NCI-H345 treated with DMSO at 0.1 percent for 48 hours (cell line): ENCODE results near the gene OLFM4.
"Not testable (repeated sequence)": the region's sequence is repeated elsewhere in the genome, so short reads cannot be mapped to it uniquely, and the experiment has no call there.

Experiments
- DNase-seq: peaks from one replicate; lab custom pipeline; 2025; ENCODE audit not compliant: unreplicated experiment; lab: John Stamatoyannopoulos, UW

OLFM4 gene

DNA sequence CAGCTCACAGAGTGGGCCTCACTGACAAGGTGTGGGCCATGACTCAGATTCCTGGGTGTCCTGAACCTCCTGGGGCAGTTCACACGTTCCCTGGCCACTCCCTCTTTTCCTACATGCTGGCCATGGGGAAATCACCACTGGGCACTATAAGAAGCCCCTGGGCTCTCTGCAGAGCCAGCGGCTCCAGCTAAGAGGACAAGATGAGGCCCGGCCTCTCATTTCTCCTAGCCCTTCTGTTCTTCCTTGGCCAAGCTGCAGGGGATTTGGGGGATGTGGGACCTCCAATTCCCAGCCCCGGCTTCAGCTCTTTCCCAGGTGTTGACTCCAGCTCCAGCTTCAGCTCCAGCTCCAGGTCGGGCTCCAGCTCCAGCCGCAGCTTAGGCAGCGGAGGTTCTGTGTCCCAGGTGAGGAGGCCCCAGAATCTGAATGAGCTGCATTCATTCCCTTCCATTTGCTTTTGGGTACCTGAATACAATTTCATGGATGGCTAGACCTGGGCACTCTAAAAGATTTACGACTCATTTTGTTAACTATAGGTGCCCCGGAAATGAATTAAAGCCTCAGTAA lies at the start of gene OLFM4:
TSS of gene OLFM4 (plus strand) at position 177 of the 567 bp plus-strand sequence. CDS start at position 201, 24 bp downstream.
- DNase-seq = no peak

DNA sequence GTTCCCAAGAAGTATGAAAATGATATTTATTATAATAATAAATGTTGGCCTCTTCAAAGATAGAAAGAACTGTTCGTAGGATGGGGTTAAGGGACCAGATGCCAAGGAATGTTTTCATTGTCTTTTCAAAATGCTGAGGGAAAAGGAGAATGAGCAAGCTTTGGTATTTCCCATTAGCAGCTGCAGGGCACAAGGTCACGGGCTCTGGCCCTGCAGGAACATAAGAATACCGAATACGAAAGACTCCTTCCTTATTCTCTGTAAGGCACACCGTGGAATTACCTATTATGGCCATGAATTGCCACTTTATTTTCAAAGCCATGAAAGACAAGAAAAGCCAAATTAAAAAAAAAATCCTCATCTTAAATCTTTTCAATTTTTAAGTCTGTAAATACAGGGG lies 49.6 kb upstream of the OLFM4 start:
- no peak for DNase-seq

DNA sequence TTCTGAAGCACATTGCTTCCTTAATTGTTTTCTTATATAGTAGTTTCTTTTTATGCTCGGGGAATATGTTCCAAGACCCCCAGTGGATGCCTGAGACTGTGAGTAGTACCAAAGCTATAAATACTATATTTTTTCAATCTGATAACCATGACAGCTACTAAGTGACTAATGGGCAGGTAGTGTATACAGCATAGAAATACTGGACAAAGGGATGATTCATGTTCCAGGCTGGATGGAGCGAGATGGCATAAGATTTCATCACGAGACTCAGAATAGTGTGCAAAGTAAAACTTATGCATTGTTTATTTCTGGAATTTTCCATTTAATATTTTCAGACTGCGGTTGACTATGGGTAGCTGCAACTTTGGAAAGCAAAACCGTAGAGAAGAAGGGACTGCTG lies 47.9 kb upstream of the OLFM4 start:
- no peak for DNase-seq

- no peak for DNase-seq
These were observed 44.8 kb upstream of the OLFM4 start for GRCh38 chr13:52983836-52984235.

DNA sequence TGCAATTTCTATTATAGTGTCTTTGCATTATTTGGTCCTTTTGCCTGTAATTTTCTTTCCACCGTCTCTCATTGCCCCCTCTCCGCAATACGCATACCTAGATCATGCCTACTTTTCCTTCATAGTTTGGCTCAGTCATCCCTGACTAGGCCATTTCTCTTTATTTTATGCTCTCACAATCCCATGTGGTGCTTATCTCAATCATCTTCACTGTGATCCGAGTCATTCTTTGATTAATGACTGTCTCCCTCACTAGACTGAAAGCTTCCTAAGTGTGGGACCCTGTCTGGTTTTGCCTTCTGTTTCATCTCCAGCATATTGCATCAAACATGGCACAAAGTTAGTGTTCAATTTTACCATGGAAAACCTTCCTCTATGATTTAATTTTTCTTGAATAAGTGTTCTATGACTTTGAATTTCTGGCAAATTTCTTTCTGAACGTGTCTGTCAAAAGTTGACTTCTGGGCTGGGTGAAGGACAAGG lies 43.7 kb upstream of the OLFM4 start:
- no peak for DNase-seq

GRCh38 chr13:52991344-52992020 lies 37.1 kb upstream of the OLFM4 start:
- DNase-seq = no peak

GRCh38 chr13:52992110-52992509 lies 36.5 kb upstream of the OLFM4 start:
- no peak for DNase-seq

GRCh38 chr13:52994051-52994450 lies 34.6 kb upstream of the OLFM4 start:
- no peak for DNase-seq

DNA sequence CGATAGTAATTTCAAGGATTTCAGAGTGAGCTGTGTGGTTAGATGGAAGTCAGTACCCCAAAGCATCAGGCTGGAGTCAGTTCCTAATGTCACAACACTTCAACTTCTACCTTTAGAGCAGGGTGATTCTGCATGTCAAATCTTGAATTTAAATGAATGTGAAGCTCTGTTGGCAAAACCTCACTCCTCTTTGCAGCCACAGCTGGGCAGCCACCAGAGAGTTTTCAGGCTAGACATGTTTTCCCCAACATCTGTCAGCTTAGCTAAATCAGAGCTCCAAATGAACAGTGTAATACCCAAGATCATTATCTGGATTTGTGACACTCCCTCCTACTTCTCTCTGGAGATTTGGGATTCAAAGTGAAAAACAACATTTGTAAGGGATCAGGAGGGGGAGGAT lies 33.7 kb upstream of the OLFM4 start:
- no peak for DNase-seq

DNA sequence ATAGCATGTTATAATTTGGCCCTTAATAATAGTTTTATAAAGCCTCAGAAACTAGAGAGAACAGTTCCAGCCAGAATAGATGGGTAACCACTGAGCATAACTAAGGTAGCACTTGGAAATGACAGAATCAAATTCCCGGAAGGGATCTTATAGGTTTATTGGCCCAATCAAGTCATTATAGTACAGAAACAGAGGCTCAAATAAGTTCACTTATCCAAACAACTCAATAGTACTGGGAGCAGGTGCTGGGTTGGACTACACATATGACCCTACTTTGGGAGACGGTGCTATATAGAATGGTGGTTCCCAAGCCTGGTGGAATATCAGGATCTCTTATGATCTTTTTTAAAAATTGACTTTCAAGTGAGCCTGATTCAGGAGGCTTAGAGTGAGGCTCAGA lies 32.7 kb upstream of the OLFM4 start:
- no peak for DNase-seq

DNA sequence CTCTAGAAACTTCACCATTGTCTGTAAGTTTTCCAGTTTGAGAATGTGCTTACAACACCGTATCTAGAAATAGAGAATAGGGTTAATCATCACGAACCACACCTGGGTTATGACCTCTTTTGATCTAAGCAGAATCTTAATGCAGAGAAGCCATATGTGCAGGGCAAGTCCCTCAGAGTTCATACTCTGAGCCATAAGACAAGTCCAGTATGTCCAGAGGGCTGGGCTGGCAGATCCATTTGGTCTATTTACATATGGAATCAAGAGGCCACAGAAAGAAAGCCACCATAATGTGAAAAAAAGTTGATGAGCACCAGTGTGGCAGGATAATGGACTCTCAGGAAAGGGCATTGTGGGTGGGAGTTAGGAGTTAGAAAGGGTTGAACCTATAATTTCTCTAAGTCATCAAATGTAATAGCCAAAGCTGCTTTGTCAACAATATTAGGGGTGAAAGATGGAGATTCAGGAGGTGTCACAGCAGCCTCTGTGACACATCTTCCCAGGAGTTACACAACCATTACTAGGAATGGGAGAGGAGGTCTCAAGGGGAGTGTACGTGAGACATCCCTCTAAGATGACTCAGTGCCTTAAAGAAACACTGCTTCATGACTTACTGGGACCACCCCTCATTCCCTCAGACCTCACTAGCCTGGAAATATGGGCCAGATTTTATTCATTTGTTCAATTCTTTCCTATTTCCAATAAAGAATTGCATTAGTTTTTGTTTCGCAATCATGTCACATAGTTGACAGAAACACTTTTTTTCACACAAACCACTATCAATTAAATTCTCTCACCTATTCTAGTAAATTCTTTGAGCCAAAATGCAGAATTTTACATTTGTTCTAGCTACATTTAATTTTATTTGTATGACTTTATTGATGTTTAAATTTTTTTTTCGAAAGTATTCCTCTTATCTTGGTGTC lies 30.4 kb upstream of the OLFM4 start:
- no peak for DNase-seq

GRCh38 chr13:52999093-52999696 lies 29.4 kb upstream of the OLFM4 start:
- no peak for DNase-seq

DNA sequence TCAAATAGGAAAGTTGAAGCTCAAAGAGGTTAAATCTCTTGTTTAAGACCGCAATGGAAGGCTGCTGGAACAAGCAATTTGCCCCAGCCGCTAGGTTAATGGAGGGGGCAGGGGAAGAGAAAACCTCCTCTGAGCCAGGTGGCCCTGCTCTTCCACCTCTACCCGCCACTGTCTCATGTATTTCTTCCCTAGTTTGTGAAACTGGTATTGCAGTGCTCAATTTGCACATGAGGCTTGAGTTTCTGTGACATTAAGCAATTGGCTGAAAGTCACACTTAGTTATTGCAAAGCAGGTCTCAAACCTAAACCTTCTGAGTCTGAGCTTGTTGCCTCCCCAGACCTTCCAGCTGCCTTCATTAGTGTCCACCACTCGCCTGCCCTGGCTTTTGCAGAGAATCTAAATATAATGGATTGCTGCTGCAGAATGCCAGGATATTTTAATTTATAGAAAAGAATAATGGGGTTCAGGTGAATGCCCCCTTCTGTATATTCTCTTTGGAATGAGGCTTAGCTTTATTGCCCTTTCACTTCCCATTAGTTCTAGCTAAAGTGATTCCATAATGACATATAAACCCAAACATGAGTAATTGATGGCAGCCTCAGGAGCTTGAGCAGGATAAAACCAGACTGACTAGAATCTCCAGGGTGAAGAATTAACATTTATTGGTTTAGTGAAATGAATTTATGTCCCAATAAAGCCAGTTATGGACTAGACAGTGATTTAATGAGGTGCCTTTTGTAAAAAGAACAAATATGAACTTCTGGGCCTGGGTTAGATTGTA lies 27.0 kb upstream of the OLFM4 start:
- DNase-seq = no peak

DNA sequence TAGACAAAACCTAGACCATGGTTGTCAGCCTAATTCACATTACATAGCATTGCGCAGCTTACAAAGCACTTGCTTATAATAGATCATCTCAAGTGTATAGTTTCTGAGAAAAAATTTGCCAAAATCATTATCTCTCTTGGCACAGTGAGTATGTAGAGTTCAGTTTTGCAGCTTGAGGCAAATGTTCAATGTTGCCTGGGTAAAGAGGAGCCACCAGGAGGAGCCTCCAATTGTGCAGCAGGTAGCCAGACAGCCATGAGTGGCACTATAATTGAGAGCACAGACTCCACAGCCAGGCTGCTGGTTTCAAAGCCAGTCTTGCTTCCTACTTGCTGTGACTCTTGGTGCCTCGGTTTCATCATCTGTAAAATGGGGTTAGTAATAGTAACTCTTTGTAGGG lies 24.0 kb upstream of the OLFM4 start:
- DNase-seq = no peak

DNA sequence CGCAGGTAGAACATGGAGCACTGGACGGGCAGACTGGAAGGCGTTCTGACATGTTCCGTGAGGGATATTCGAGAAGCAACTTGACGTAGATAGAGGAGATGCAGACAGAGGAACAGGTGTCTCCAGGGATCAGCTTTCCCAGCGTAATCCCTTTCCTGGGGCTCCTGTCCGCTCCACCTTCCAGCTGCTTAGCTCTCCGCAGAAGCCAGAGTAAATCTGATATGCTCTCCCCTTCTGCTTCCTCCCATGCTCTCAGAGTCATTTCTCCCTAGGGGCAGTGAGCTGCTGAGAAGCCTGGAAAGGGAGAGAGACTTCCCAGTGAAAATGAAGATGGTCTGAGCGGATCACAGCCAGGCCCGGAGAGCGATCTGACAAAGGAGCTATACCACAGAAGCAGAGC lies 23.0 kb upstream of the OLFM4 start:
- no peak for DNase-seq

- no peak for DNase-seq
These were observed 20.7 kb upstream of the OLFM4 start for GRCh38 chr13:53007872-53008271.

DNA sequence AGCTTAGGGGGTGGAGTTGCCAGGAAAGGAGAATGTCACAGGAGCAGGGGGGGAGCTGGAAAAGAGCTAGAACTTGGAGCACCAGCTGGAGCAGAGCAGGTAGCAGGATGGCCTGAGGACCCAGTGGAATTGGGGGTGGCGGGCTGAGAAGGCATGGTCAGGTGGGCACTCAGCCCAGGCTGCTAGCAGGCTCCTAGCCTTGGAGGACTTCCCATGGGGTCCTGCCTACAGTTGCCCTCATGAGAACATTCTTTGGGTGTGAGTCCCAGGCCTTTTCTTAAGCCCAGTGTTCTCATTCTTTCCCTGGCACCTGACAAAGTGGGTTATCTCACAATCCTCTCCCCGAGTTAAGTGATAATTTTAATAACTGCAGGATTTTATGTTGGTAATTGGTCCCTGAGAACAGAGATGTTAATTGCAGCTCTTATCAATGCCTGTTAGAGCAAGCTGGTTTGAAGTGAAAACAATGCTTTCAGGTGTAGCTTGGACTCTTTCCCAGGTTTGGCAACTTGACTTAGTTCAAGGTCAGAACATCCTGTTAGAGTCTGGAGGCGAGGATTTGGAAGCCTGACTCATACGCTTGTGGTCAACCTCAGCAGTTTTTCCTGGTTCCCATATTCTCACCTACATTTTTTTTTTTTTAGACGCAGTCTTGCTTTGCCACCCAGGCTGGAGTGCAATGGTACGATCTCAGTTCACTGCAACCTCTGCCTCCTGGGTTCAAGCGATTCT lies 18.1 kb upstream of the OLFM4 start:
- DNase-seq = no peak

DNA sequence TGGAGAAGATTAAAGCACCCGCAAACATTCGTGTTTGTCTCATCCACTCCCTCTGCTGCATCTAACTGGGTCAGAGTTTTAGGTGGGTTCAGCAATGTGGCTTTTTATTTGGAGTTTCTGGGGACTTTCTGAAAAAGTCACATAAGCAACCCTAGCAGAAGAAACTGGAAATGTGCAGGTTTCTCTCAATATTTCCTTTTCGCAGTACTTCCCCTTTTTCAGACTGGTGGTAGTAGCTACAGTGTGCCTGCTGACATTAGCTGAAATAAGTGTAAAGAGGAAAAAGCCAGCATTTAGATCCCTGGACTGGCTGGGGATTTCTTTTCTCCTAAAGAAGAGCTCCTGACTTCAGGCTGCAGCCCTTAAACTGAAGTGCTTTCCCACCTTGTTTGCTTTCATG lies 15.9 kb upstream of the OLFM4 start:
- DNase-seq = no peak

DNA sequence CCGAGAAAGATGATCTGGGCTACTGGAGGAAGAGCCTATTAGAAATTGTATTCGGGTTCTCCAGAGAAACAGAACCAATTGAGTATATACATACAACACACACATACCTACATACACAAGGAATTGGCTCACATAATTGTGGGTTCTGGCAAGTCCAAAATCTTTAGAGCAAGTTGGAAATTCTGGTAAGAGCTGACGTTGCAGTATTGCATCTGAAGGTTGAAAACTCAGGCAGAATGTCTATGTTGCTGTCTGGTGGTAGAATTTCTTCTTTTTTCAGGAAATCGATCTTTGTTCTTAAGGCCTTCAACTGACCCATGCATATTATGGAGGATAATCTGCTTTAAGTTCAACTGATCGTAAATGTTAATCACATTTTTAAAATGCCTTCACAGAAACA lies 15.5 kb upstream of the OLFM4 start:
- no peak for DNase-seq

GRCh38 chr13:53014018-53014417 lies 14.6 kb upstream of the OLFM4 start:
- not testable (repeated sequence) for DNase-seq
